Lower leg skin (tissue), 3 donors: ENCODE results near the gene KPNB1.

ENCODE experiments used
- CTCF ChIP-seq, 3 donors: fragments of 450-650 bp; IDR thresholded peaks; one replicate each; pipeline ENCODE4 v1.5.1; 2016; ENCODE audit warnings: antibody characterized with exemption in 3 of 3, mild to moderate bottlenecking in 3 of 3, moderate library complexity in 2 of 3
- POLR2A ChIP-seq, 2 donors: fragments of 450-650 bp; IDR thresholded peaks; one replicate each; pipeline ENCODE4 v1.6.1; 2016 to 2017; ENCODE audit warnings: antibody characterized with exemption in 2 of 2, mild to moderate bottlenecking in 1 of 2, moderate library complexity in 1 of 2

GRCh38 chr17:47692895-47693730 is 43.4 kb downstream of the KPNB1 start:
- TF ChIP-seq CTCF (IDR thresholded peaks at IDR 0.05), result no peak
- no peak for TF ChIP-seq POLR2A (IDR thresholded peaks at IDR 0.05)
